Nephron (organoid): ENCODE measurements around the gene CNOT3.

Experiments
- H3K27ac Mint-ChIP-seq, 3 experiments: 2 replicates each; pipeline ENCODE4 v1.8.0; 2020; ENCODE audit warnings: mixed read lengths in 3 of 3, mild to moderate bottlenecking in 2 of 3, moderate library complexity in 1 of 3
- H3K27me3 Mint-ChIP-seq: 2 replicates; pipeline ENCODE4 v1.8.0; 2021; ENCODE audit warnings: low read depth, mild to moderate bottlenecking, moderate library complexity, mixed read lengths
- H3K36me3 Mint-ChIP-seq: 2 replicates; pipeline ENCODE4 v1.8.0; 2020; ENCODE audit warnings: low read depth, mixed read lengths
- H3K4me1 Mint-ChIP-seq: 2 replicates; pipeline ENCODE4 v1.8.0; 2020; ENCODE audit warnings: mixed read lengths
- H3K4me3 Mint-ChIP-seq, 3 experiments: 2 replicates each; pipeline ENCODE4 v1.8.0; 2020; ENCODE audit warnings: mild to moderate bottlenecking in 3 of 3, mixed read lengths in 3 of 3, moderate library complexity in 2 of 3
- H3K9me3 Mint-ChIP-seq: 2 replicates; pipeline ENCODE4 v1.8.0; 2020; ENCODE audit warnings: mixed read lengths
- TF ChIP-seq, protein P1 (sequence below), 3 experiments: fragments of 200-600 bp; sonication (generic); IDR thresholded peaks; one replicate each; pipeline ENCODE4 v1.5.0; 2021; ENCODE audit warnings: antibody characterized with exemption in 3 of 3; ENCODE audit not compliant: unreplicated experiment in 3 of 3

CNOT3 gene

DNA sequence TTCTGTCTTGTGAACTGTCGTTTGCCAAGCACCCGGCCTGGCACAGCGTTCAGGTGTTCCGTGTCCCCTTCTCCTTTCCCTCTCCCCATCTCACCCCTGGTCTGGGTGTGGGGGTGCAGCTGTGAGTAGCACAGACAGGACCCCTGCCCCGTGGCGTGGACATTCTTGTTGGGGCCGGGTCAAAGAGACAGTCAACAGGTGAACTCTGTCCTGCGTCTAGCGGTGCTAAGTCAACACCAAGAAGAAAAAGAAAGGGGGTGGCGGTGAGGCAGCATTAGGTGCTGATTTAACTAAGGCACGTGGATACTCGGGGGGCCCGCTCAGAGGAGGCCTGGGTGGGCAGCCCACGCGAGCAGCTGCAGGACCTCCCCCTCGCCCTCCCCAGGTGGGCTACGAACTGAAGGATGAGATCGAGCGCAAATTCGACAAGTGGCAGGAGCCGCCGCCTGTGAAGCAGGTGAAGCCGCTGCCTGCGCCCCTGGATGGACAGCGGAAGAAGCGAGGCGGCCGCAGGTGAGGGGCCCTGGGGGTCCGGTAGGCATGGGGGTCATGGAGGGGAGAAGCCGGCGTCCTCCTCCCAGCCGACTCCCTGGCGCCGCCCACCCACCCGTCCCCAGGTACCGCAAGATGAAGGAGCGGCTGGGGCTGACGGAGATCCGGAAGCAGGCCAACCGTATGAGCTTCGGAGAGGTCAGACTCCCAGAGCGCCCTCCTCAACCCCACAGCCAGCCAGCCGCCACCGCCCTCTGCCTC lies 9.7 kb upstream of the CNOT3 start:
- no peaks in the 10 kb centered on the region for H3K9me3 Mint-ChIP-seq
- no peak overlapping the region for H3K27ac Mint-ChIP-seq
- H3K4me1 Mint-ChIP-seq, result no peaks in the 10 kb centered on the region
- H3K4me3 Mint-ChIP-seq, result no peak overlapping the region
- TF ChIP-seq, protein P1, sequence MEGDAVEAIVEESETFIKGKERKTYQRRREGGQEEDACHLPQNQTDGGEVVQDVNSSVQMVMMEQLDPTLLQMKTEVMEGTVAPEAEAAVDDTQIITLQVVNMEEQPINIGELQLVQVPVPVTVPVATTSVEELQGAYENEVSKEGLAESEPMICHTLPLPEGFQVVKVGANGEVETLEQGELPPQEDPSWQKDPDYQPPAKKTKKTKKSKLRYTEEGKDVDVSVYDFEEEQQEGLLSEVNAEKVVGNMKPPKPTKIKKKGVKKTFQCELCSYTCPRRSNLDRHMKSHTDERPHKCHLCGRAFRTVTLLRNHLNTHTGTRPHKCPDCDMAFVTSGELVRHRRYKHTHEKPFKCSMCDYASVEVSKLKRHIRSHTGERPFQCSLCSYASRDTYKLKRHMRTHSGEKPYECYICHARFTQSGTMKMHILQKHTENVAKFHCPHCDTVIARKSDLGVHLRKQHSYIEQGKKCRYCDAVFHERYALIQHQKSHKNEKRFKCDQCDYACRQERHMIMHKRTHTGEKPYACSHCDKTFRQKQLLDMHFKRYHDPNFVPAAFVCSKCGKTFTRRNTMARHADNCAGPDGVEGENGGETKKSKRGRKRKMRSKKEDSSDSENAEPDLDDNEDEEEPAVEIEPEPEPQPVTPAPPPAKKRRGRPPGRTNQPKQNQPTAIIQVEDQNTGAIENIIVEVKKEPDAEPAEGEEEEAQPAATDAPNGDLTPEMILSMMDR (IDR thresholded peaks at IDR 0.05; ENCODE audit: unreplicated experiment in 3 of 3), result no peak
- H3K27me3 Mint-ChIP-seq, result no peaks in the 10 kb centered on the region
- peaks cover 14% of the 10 kb centered on the region for H3K36me3 Mint-ChIP-seq

DNA sequence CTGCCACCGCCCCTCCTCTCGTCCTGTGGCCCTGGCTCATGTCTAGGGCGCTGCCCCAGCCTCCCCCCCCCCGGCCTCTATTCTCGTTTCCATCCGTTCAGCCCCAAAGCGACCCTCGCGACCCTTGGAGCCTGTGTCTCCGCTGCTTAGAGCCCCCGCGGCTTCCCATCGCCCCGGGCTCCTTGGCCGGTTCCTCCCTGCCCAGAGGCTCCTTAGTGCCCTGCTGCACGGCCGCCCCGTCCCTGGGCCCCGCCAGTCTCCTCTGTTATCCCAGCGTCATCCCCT lies 9.2 kb upstream of the CNOT3 start:
- Mint-ChIP-seq H3K27me3 (no peaks in the 10 kb centered on the region), H3K9me3 (no peaks in the 10 kb centered on the region), H3K4me1 (no peaks in the 10 kb centered on the region), H3K4me3 (no peak overlapping the region), H3K27ac (no peak overlapping the region), H3K36me3 (peaks cover 10% of the 10 kb centered on the region)
- TF ChIP-seq, protein P1 (IDR thresholded peaks at IDR 0.05; ENCODE audit: unreplicated experiment in 3 of 3), result no peak

DNA sequence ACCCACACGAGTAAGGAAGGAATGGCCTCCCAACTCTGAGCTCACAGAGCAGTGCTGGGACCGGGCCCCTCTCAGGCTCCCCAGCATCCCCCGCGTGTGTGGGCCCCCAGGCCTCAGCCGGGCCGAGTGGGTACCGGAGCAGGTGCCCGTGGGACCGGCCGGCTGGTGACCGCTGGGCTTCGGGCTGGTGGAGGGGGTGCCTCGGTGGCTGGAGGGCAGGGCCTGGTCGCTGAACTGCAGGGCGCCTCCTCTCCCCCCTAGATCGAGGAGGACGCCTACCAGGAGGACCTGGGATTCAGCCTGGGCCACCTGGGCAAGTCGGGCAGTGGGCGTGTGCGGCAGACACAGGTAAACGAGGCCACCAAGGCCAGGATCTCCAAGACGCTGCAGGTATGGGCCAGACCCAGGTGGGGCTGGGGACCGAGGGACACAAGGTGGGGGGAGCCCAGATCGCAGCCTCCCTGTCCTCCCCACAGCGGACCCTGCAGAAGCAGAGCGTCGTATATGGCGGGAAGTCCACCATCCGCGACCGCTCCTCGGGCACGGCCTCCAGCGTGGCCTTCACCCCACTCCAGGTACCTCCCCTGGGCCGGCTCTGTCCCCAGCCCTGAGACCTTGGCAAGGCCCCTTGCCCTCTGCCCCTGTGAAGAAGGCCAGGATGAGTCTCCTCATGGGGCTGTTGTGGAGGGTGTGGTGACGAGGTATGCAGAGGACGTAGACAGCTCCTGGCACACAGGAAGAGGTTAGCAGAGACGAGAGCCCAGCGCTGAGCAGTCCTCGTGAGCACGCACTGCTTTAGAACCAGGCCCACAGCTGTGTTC lies 8.6 kb upstream of the CNOT3 start:
- Mint-ChIP-seq H3K27me3 (no peaks in the 10 kb centered on the region), H3K4me1 (no peaks in the 10 kb centered on the region)
- TF ChIP-seq, protein P1 (IDR thresholded peaks at IDR 0.05; ENCODE audit: unreplicated experiment in 3 of 3), result no peak

DNA sequence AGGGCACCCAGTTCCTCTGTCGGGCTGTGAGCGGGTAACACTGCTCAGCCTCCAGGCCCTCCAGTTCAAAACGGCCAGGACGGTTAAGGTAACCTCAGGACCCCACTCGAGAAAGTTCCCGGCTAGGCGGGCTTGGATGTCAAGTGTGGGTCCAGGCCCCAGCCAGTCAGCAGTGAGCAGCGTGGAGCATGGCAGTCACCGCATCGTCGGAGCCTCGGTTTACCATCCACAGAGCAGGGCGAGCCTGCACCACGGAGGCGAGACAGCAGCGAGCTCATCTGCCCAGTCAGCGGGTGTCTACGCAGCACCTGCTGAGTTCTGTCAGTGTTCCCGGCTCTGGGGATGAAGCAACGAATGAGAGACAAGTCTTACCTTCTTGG lies 8.0 kb upstream of the CNOT3 start:
- H3K9me3 Mint-ChIP-seq, result no peaks in the 10 kb centered on the region
- H3K27ac Mint-ChIP-seq, result no peak overlapping the region
- H3K4me1 Mint-ChIP-seq, result no peaks in the 10 kb centered on the region
- TF ChIP-seq, protein P1 (IDR thresholded peaks at IDR 0.05; ENCODE audit: unreplicated experiment in 3 of 3), result no peak
- H3K4me3 Mint-ChIP-seq, result no peak overlapping the region
- H3K27me3 Mint-ChIP-seq, result no peaks in the 10 kb centered on the region
- H3K36me3 Mint-ChIP-seq, result peaks cover 13% of the 10 kb centered on the region

More for the DNA sequence above, 8.6 kb upstream of the CNOT3 start:
- H3K4me3 Mint-ChIP-seq, result no peak overlapping the region
- H3K9me3 Mint-ChIP-seq, result no peaks in the 10 kb centered on the region
- peaks cover 9% of the 10 kb centered on the region for H3K36me3 Mint-ChIP-seq
- no peak overlapping the region for H3K27ac Mint-ChIP-seq

DNA sequence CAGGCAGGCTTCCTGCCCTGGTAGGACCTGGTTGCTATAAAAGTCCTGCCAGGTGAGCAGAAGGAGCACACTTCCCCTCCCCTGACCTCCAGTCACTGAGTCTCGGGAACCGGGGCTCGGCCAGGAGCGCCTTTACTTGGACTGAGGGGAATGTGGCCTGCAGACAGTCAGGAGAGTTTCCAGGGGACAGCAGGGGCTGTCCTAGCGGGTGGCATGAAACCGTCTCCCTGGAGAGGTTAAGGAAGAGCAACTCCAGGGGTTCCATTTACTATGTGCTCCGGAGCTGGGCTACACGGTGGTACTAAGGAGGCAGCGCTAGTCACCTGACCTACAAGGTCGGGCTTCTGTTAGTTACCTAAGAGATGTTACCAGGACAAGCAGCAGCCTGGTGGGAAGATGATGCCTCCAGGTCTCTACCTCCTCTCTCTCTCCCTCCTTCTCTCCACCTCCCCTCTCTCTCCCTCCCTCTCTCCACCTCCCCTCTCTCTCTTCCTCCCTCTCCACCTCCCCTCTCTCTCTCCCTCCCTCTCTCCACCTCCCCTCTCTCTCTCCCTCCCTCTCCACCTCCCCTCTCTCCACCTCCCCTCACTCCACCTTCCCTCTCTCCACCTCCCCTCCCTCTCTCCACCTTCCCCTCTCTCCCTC lies 4.1 kb upstream of the CNOT3 start:
- H3K4me3 Mint-ChIP-seq, result no peak overlapping the region
- H3K27me3 Mint-ChIP-seq, result no peaks in the 10 kb centered on the region
- TF ChIP-seq, protein P1 (IDR thresholded peaks at IDR 0.05; ENCODE audit: unreplicated experiment in 3 of 3), result no peak
- H3K4me1 Mint-ChIP-seq, result peaks cover 11% of the 10 kb centered on the region
- no peaks in the 10 kb centered on the region for H3K9me3 Mint-ChIP-seq
- no peak overlapping the region for H3K27ac Mint-ChIP-seq
- peaks cover 4% of the 10 kb centered on the region for H3K36me3 Mint-ChIP-seq
